Skeletal muscle tissue (tissue), 4 donors: Measurements from ENCODE around the gene ZNF862. TPM values are rescaled to one million over a fixed set of nuclear protein-coding genes. Genes with fewer than 3 reads are reported as not detected.

ENCODE experiments used
- H3K27ac ChIP-seq: one replicate; pipeline ENCODE4 v1.7.0; 2013; ENCODE audit warnings: mild to moderate bottlenecking, low read depth, low read length, inconsistent platforms
- H3K27me3 ChIP-seq, 3 donors: one replicate each; pipeline ENCODE4 v1.7.0; 2013; ENCODE audit warnings: low read length in 3 of 3; ENCODE audit not compliant: control insufficient read depth in 3 of 3, insufficient read depth in 3 of 3
- H3K36me3 ChIP-seq, 3 donors: one replicate each; pipeline ENCODE4 v1.7.0; 2013; ENCODE audit warnings: low read length in 3 of 3; ENCODE audit not compliant: control insufficient read depth in 3 of 3, insufficient read depth in 3 of 3
- H3K4me1 ChIP-seq, 3 donors: one replicate each; pipeline ENCODE4 v1.7.0; 2013; ENCODE audit warnings: low read length in 3 of 3, mild to moderate bottlenecking in 3 of 3; ENCODE audit not compliant: control insufficient read depth in 3 of 3, insufficient read depth in 3 of 3
- H3K4me3 ChIP-seq, 3 donors: one replicate each; pipeline ENCODE4 v1.7.0; 2013; ENCODE audit warnings: low read length in 3 of 3
- H3K9ac ChIP-seq, 3 donors: one replicate each; pipeline ENCODE4 v1.7.0; 2013; ENCODE audit warnings: low read length in 3 of 3, mild to moderate bottlenecking in 3 of 3, moderate library complexity in 2 of 3, low read depth in 1 of 3
- H3K9me3 ChIP-seq, 3 donors: one replicate each; pipeline ENCODE4 v1.7.0; 2013; ENCODE audit warnings: low read length in 3 of 3; ENCODE audit not compliant: control insufficient read depth in 3 of 3
- total RNA-seq: library from RNA; depleted of rRNA; stranded (reverse); fragments of >200 nt; gene quantifications from one replicate; pipeline ENCODE4 v1.2.3, GENCODE V29; 2014
- donor health status: Osteomylitis.

ZNF862 gene
- total RNA-seq, 1 donor from 2014 or later: 5.2 TPM

GRCh38 chr7:149830997-149831740 lies 7.0 kb upstream of the ZNF862 start:
- Histone ChIP-seq H3K4me3 (no peak overlapping the region), H3K4me1 (peaks cover 0 to 1% (median 0%) of the 10 kb centered on the region in 3 donors), H3K9me3 (no peaks in the 10 kb centered on the region), H3K9ac (no peak overlapping the region), H3K36me3 (no peaks in the 10 kb centered on the region), H3K27ac (no peak overlapping the region), H3K27me3 (peaks cover 4 to 21% (median 11%) of the 10 kb centered on the region in 3 donors)

GRCh38 chr7:149831741-149832219 lies 6.4 kb upstream of the ZNF862 start:
- H3K27me3 ChIP-seq: peaks cover 4 to 21% (median 11%) of the 10 kb centered on the region in 3 donors
- H3K9me3 ChIP-seq: no peaks in the 10 kb centered on the region
- no peaks in the 10 kb centered on the region for H3K36me3 ChIP-seq
- H3K27ac ChIP-seq: no peak overlapping the region
- H3K9ac ChIP-seq: no peak overlapping the region
- no peaks in the 10 kb centered on the region for H3K4me1 ChIP-seq
- no peak overlapping the region for H3K4me3 ChIP-seq

GRCh38 chr7:149832332-149833041 lies 5.7 kb upstream of the ZNF862 start:
- peaks cover 0 to under 1% (median 0%) of the 10 kb centered on the region in 3 donors for H3K4me1 ChIP-seq
- no peaks in the 10 kb centered on the region for H3K9me3 ChIP-seq
- H3K36me3 ChIP-seq: no peaks in the 10 kb centered on the region
- peaks cover 4 to 21% (median 11%) of the 10 kb centered on the region in 3 donors for H3K27me3 ChIP-seq
- H3K27ac ChIP-seq: no peak overlapping the region
- H3K4me3 ChIP-seq: no peak overlapping the region
- no peak overlapping the region for H3K9ac ChIP-seq

DNA sequence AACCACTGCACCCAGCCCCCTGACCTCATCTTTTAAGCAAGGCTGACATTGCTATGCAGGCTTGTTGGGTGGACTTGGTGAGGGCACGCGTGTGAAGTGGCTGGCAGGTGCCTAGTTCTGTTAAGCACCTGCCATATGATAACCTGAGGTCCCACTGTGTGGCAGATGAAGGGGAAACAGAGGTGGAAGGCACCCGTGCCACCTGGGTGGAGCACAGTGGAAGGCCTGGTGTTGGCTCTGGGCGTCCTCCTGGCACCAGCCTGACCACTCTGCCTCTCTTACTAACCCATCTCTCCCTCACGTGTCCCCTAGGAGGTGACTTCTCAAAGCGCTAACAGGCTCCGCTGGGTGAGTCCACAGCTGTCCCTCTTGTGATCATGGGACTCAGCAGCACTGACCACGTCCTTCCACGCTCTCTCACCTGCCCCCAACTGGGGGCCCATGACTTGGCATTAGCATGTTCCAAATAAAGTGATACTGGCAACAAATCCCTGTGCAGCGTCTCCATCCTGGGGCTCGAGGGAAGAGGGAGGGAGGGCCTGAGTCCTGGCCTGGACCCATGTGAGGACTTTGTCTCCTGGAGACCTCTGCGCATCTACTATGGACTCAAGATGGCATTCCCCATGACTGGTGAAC lies 4.6 kb upstream of the ZNF862 start:
- H3K4me3 ChIP-seq: no peak overlapping the region

GRCh38 chr7:149834601-149835000 lies 3.6 kb upstream of the ZNF862 start:
- H3K4me1 ChIP-seq: peaks cover 10 to 11% (median 10%) of the 10 kb centered on the region in 3 donors
- H3K27me3 ChIP-seq: peaks cover 4 to 21% (median 11%) of the 10 kb centered on the region in 3 donors
- H3K27ac ChIP-seq: no peak overlapping the region
- H3K9ac ChIP-seq: no peak overlapping the region
- H3K9me3 ChIP-seq: no peaks in the 10 kb centered on the region
- no peaks in the 10 kb centered on the region for H3K36me3 ChIP-seq
- no peak overlapping the region for H3K4me3 ChIP-seq

More for the DNA sequence above, 4.6 kb upstream of the ZNF862 start:
- Histone ChIP-seq H3K9me3 (no peaks in the 10 kb centered on the region), H3K27ac (no peak overlapping the region), H3K9ac (no peak overlapping the region), H3K36me3 (no peaks in the 10 kb centered on the region), H3K27me3 (peaks cover 4 to 21% (median 11%) of the 10 kb centered on the region in 3 donors), H3K4me1 (peaks cover 2 to 5% (median 4%) of the 10 kb centered on the region in 3 donors)

DNA sequence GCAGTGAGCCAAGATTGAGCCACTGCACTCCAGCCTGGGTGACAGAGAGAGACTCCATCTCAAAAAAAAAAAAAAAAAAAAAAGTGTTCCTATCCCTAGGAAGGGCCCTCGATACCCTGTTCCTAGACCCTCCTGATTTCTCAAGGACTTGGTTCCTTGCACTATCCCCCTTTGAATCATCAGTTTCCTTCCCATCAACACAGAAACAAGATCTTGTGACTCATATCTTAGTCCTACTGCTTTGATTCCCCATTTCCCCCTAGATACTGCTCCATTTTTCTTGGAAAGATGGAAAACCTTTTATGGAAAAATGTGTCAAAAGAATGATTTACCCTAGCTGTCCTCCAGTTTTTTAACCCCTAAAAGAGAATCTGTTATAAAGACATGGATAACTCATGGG lies 1.7 kb upstream of the ZNF862 start:
- Histone ChIP-seq H3K27me3 (peaks cover 2 to 13% (median 7%) of the 10 kb centered on the region in 3 donors), H3K4me1 (peaks cover 10 to 11% (median 10%) of the 10 kb centered on the region in 3 donors), H3K4me3 (no peak overlapping the region), H3K36me3 (no peaks in the 10 kb centered on the region), H3K27ac (no peak overlapping the region), H3K9me3 (no peaks in the 10 kb centered on the region), H3K9ac (no peak overlapping the region)

- Histone ChIP-seq H3K36me3 (no peaks in the 10 kb centered on the region), H3K9ac (no peak overlapping the region), H3K27ac (no peak overlapping the region), H3K4me3 (no peak overlapping the region), H3K27me3 (peaks cover 0 to 5% (median 3%) of the 10 kb centered on the region in 3 donors), H3K9me3 (no peaks in the 10 kb centered on the region), H3K4me1 (peaks cover 10 to 19% (median 16%) of the 10 kb centered on the region in 3 donors)
Observed at GRCh38 chr7:149837564-149838223, 481 bp upstream of the ZNF862 start.

DNA sequence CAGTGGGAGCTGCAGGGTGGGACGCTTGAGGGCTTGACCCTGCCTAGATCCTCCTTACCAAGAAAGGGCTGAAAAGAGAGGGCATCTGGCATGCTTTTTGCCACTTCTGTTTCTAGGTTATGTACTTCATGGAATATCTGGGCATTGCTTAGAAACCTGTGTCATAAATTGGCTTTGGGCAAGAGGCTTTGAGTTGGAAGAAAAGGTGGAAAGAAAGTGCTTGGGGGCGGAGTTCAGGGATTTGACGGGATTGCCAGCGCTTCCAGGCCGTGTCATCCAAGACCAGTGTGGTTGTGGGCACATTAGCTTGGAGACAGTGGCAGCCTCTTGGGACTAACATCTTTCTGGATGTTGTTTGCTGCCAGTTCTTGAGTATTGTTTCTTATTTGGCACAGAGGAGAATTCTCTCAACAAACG lies 825 bp downstream of the ZNF862 start:
- Histone ChIP-seq H3K4me1 (peaks cover 10 to 19% (median 16%) of the 10 kb centered on the region in 3 donors), H3K36me3 (no peaks in the 10 kb centered on the region), H3K27ac (peak overlapping the region; percentile 63), H3K4me3 (peak overlapping the region; percentile 75 to 90 (median 87)), H3K27me3 (no peaks in the 10 kb centered on the region), H3K9ac (peak overlapping the region; percentile 80 to 88 (median 81)), H3K9me3 (no peaks in the 10 kb centered on the region)

DNA sequence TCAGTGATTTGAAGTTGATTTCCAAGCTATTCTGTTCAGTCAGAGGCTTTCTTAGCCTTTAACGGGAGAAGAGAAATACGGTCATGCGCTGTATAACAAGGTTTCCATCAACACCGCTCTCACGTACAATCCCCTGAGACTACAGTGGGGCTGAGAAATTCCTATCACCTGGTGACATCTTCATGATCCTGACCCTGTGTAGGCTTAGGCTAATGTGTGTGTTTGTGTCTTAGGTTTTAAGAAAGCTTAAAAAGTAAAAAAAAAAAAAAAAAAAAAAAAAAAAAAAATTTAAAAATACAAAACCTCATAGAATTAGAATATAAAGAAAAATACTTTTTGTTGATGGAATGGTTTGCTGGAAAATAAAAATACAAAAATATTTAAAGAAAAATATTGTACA lies 1.8 kb downstream of the ZNF862 start:
- peaks cover 0 to 4% (median 0%) of the 10 kb centered on the region in 3 donors for H3K36me3 ChIP-seq
- H3K9ac ChIP-seq: no peak overlapping the region
- peaks cover 10 to 19% (median 16%) of the 10 kb centered on the region in 3 donors for H3K4me1 ChIP-seq
- H3K27ac ChIP-seq: no peak overlapping the region
- no peaks in the 10 kb centered on the region for H3K27me3 ChIP-seq
- no peaks in the 10 kb centered on the region for H3K9me3 ChIP-seq
- H3K4me3 ChIP-seq: no peak overlapping the region
